Caco-2 (cell line): ENCODE results near the gene TRAF2. TPM values are rescaled to one million over a fixed set of nuclear protein-coding genes. Genes with fewer than 3 reads are reported as not detected.

ENCODE experiments used
- BruUV-seq: library from RNA; stranded (reverse); fragments of 400-500 nt; replicated peaks from 2 replicates; lab custom pipeline; 2021; lab: Mats Ljungman, UMichigan
- CTCF ChIA-PET: fragments of 300-600 bp; sonication (Branson Sonifier 250); formaldehyde crosslinking; loops from one replicate; lab custom pipeline; 2022; ENCODE audit warnings: antibody characterized with exemption; lab: Charles Lee
- POLR2A ChIA-PET: fragments of 300-600 bp; sonication (Branson Sonifier 250); formaldehyde crosslinking; loops from one replicate; lab custom pipeline; 2022; ENCODE audit warnings: antibody characterized with exemption; lab: Charles Lee
- DNase-seq, 2 experiments: peaks; one replicate each; pipeline versions ENCODE4 v3.0.0 to v3.0.0-alpha.2; 2020 to 2022
- H3K27me3 ChIP-seq: replicated peaks from 2 replicates; pipeline ENCODE4 v1.6.0; 2011; ENCODE audit warnings: low read length; ENCODE audit not compliant: control insufficient read depth, insufficient read depth
- H3K36me3 ChIP-seq: 2 replicates; pipeline ENCODE4 v1.5.1; 2011; ENCODE audit warnings: low read length; ENCODE audit not compliant: control insufficient read depth, insufficient read depth
- H3K4me1 ChIP-seq: fragments of 250-450 bp; sonication (Bioruptor Pico); 2 replicates; pipeline ENCODE4 v1.5.1; 2020; ENCODE audit warnings: mild to moderate bottlenecking
- H3K4me3 ChIP-seq: 2 replicates; pipeline ENCODE4 v1.5.1; 2011; ENCODE audit warnings: low read depth, mild to moderate bottlenecking, control low read depth, low read length
- H3K9me3 ChIP-seq: fragments of 250-450 bp; sonication (Bioruptor Pico); 2 replicates; pipeline ENCODE4 v1.5.1; 2020; ENCODE audit warnings: mild to moderate bottlenecking, moderate library complexity
- H3K27ac Mint-ChIP-seq: one replicate; pipeline ENCODE4 v1.8.0; 2022; ENCODE audit warnings: mixed read lengths; ENCODE audit not compliant: unreplicated experiment
- H3K27me3 Mint-ChIP-seq: one replicate; pipeline ENCODE4 v1.8.0; 2022; ENCODE audit warnings: mixed read lengths; ENCODE audit not compliant: insufficient read depth, unreplicated experiment
- H3K36me3 Mint-ChIP-seq: one replicate; pipeline ENCODE4 v1.8.0; 2022; ENCODE audit warnings: mild to moderate bottlenecking, mixed read lengths; ENCODE audit not compliant: insufficient read depth, unreplicated experiment
- H3K4me1 Mint-ChIP-seq: one replicate; pipeline ENCODE4 v1.8.0; 2022; ENCODE audit warnings: low read depth, mixed read lengths; ENCODE audit not compliant: unreplicated experiment
- H3K4me3 Mint-ChIP-seq: one replicate; pipeline ENCODE4 v1.8.0; 2022; ENCODE audit warnings: mild to moderate bottlenecking, moderate library complexity, mixed read lengths; ENCODE audit not compliant: unreplicated experiment
- H3K9me3 Mint-ChIP-seq: one replicate; pipeline ENCODE4 v1.8.0; 2022; ENCODE audit warnings: mixed read lengths; ENCODE audit not compliant: unreplicated experiment
- intact Hi-C: fragments of 100-400 bp; cut with micrococcal nuclease; formaldehyde crosslinking; loops from one replicate; pipeline ENCODE4 v1.10.0; 2022; ENCODE audit not compliant: unreplicated experiment
- total RNA-seq: library from RNA; stranded (reverse); gene quantifications from 2 replicates; pipeline ENCODE4 v1.2.3, GENCODE V29; 2022
- TF ChIP-seq, protein P1 (sequence below), 2 experiments: fragments of 200-600 bp in 1 of 2; IDR thresholded peaks; 1 replicate in 1 of 2; 2 replicates in 1 of 2; pipeline versions ENCODE4 v1.5.1 to v1.8.0; 2011 to 2022; ENCODE audit warnings: antibody characterized with exemption in 1 of 2, control low read depth in 1 of 2, inconsistent platforms in 1 of 2, low read depth in 1 of 2, low read length in 1 of 2, mild to moderate bottlenecking in 1 of 2, moderate library complexity in 1 of 2; ENCODE audit not compliant: insufficient read depth in 1 of 2, severe bottlenecking in 1 of 2, unreplicated experiment in 1 of 2

The TRAF2 gene
- total RNA-seq, 1 experiment from 2014 or later: 41.7 TPM

DNA sequence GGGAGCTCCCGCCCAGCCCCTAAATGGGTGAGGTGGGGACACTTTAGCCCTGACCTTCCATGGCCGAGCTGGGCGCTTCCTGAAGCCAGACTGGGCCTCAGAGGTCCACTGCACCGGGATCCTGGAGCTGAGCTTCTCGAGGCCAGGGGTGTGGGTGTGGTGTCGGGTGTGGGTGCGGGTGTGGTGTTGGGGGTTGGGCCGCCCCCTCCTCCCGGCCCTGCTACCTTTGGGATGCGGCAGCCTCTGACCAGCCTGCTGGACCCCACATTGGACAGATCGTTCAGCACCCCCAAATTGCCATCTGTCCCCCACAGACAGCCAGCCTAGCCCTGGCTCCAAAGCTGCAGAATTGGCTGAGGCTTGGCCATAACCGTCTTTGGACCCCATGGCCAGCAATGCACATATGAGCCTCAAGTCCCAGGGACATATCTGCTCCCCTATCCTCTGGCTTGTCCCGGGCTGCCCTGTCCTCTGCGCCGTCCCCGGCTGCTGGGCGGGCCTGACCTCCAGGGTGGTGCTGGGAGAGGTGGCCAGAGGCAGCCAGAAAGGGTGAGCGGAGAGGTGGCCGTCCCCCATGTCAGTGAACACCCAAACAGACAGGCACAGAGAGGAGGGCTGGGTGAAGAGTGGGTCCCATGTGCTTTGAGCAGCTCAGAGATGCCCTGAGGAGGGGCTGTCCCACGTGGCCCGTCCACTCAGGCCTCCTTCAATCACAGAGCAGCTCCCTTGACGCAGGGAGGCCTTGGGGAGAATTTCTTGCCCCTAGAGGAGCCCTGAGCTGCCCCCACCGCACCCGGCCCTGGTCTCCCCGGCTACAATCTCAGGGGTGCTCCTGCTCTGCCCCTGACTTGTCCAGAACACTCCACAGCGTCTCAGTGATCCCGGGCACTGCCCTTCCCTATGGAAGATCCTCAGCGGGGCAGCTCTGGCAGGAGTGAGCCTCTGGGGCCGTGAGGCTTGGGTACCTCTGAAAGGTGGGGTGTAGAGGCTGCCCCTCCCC lies 87.6 kb downstream of the TRAF2 start:
- H3K36me3 Mint-ChIP-seq: no peaks in the 10 kb centered on the region
- H3K9me3 ChIP-seq: no peaks in the 10 kb centered on the region
- no peaks in the 10 kb centered on the region for H3K27me3 Mint-ChIP-seq
- H3K4me3 ChIP-seq: no peak overlapping the region
- no peak overlapping the region for H3K27ac Mint-ChIP-seq
- no peaks in the 10 kb centered on the region for H3K36me3 ChIP-seq
- no peaks in the 10 kb centered on the region for H3K27me3 ChIP-seq
- ChIA-PET CTCF (interaction anchor here (0.6 to 1.3 kb wide), 2 partner anchors 23 to 56 kb away, joined by 3 read pairs; no protein-coding TSS in a partner anchor), POLR2A (no interaction called here)
- TF ChIP-seq, protein P1, sequence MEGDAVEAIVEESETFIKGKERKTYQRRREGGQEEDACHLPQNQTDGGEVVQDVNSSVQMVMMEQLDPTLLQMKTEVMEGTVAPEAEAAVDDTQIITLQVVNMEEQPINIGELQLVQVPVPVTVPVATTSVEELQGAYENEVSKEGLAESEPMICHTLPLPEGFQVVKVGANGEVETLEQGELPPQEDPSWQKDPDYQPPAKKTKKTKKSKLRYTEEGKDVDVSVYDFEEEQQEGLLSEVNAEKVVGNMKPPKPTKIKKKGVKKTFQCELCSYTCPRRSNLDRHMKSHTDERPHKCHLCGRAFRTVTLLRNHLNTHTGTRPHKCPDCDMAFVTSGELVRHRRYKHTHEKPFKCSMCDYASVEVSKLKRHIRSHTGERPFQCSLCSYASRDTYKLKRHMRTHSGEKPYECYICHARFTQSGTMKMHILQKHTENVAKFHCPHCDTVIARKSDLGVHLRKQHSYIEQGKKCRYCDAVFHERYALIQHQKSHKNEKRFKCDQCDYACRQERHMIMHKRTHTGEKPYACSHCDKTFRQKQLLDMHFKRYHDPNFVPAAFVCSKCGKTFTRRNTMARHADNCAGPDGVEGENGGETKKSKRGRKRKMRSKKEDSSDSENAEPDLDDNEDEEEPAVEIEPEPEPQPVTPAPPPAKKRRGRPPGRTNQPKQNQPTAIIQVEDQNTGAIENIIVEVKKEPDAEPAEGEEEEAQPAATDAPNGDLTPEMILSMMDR (IDR thresholded peaks at IDR 0.05; ENCODE audit: insufficient read depth in 1 of 2, low read depth in 1 of 2, low read length in 1 of 2, severe bottlenecking in 1 of 2, unreplicated experiment in 1 of 2): no peak
- no peaks in the 10 kb centered on the region for H3K4me1 ChIP-seq
- DNase-seq: no peak
- H3K4me1 Mint-ChIP-seq: no peaks in the 10 kb centered on the region
- no peaks in the 10 kb centered on the region for H3K9me3 Mint-ChIP-seq
- BruUV-seq: no TSS peak
- intact Hi-C loops: no loop called here
- H3K4me3 Mint-ChIP-seq: no peak overlapping the region

DNA sequence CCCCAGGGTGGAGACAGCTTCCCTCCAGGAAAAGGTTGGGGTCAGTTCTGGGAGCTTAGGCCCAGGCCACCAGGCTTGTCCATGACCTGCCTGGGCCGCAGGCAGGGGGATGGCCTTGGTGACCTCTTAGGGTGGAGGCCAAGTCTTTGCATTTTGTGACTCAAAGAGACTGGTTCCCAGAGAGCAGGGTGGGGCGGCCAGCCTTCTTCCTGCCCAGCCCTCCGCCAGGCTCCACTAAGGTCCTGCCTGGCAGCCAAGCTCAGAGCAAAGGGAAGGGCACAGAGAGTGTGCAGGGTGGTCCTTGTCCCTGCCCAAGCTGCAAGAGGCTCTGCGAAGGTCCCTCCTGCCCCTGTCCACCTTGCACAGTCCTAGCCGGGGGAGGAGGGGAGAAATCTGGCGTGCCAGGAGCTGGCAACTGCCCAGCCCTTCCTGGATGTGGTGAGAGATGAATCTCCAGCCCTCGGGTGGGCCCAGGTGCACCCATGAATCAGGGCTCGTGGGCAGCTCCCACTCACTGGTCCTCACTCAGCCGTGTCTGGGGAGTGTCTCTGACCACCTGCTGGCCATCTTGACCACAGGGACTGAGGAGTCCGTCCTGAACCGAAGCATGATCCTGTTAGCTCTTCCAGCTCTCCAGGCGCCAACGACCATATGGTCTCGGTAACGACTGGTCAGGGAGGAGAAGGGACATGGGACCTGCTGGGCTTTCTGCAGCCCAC lies 88.7 kb downstream of the TRAF2 start:
- Histone ChIP-seq H3K36me3 (no peaks in the 10 kb centered on the region), H3K9me3 (no peaks in the 10 kb centered on the region), H3K27me3 (no peaks in the 10 kb centered on the region), H3K4me3 (no peak overlapping the region), H3K4me1 (no peaks in the 10 kb centered on the region)
- ChIA-PET CTCF (interaction anchor here (1.3 kb wide), 1 partner anchor 55 kb away, joined by 3 read pairs; no protein-coding TSS in a partner anchor), POLR2A (interaction anchor here (0.8 kb wide), 1 partner anchor 17 kb away, joined by 4 read pairs; the partner anchor contains the start of gene PAXX)
- intact Hi-C loops: no loop called here
- no peak for DNase-seq
- H3K9me3 Mint-ChIP-seq: no peaks in the 10 kb centered on the region
- H3K4me1 Mint-ChIP-seq: no peaks in the 10 kb centered on the region
- no peak overlapping the region for H3K27ac Mint-ChIP-seq
- no peaks in the 10 kb centered on the region for H3K27me3 Mint-ChIP-seq
- TF ChIP-seq, protein P1 (IDR thresholded peaks at IDR 0.05; ENCODE audit: insufficient read depth in 1 of 2, low read depth in 1 of 2, low read length in 1 of 2, severe bottlenecking in 1 of 2, unreplicated experiment in 1 of 2): no peak
- no peak overlapping the region for H3K4me3 Mint-ChIP-seq
- BruUV-seq: no TSS peak
- H3K36me3 Mint-ChIP-seq: no peaks in the 10 kb centered on the region

DNA sequence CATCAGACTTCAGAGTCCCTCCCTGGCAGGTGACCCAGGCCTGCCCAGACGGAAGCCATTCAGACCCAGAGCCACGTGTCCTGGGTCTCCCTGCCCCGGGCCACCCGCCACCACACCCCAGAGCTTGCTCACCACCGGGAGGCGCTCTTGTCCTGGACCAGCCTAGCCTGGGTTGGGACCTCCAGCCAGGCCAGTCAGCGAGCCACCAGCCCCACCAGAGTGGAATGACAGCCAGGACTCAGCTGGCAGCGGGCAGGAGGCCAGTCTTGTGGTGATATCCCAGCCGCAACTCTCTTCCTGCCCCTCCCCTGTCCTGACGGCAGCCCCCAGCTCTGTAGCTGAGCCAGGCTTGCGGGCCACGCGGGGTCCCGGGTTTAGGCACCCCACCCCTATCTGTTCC lies 89.3 kb downstream of the TRAF2 start:
- Mint-ChIP-seq H3K36me3 (no peaks in the 10 kb centered on the region), H3K27ac (no peak overlapping the region), H3K9me3 (no peaks in the 10 kb centered on the region), H3K4me3 (no peak overlapping the region), H3K4me1 (no peaks in the 10 kb centered on the region), H3K27me3 (no peaks in the 10 kb centered on the region)
- H3K4me1 ChIP-seq: no peaks in the 10 kb centered on the region
- no peak overlapping the region for H3K4me3 ChIP-seq
- H3K27me3 ChIP-seq: no peaks in the 10 kb centered on the region
- DNase-seq: no peak
- ChIA-PET POLR2A (interaction anchor here (0.8 kb wide), 1 partner anchor 16 kb away, joined by 4 read pairs; the partner anchor contains the start of gene PAXX), CTCF (no interaction called here)
- intact Hi-C loops: no loop called here
- no peaks in the 10 kb centered on the region for H3K36me3 ChIP-seq
- no peaks in the 10 kb centered on the region for H3K9me3 ChIP-seq
- BruUV-seq: no TSS peak
- TF ChIP-seq, protein P1 (IDR thresholded peaks at IDR 0.05; ENCODE audit: insufficient read depth in 1 of 2, low read depth in 1 of 2, low read length in 1 of 2, severe bottlenecking in 1 of 2, unreplicated experiment in 1 of 2): no peak
